H9 (cell line): Measurements from ENCODE around the gene RNF220. TPM values are rescaled to one million over a fixed set of nuclear protein-coding genes. Genes with fewer than 3 reads are reported as not detected.

Experiments used
- DNase-seq: peaks from one replicate; pipeline ENCODE4 v3.0.0-alpha.2; 2017
- H2AFZ ChIP-seq: one replicate; pipeline ENCODE4 v1.6.1; 2013; ENCODE audit warnings: mild to moderate bottlenecking, low read length, control low read depth, moderate library complexity
- H2AK5ac ChIP-seq: 2 replicates; pipeline ENCODE4 v1.6.1; 2013; ENCODE audit warnings: low read length, control low read depth, mixed read lengths; ENCODE audit not compliant: insufficient read length
- H2BK120ac ChIP-seq: one replicate; pipeline ENCODE4 v1.6.1; 2013; ENCODE audit warnings: low read depth, mild to moderate bottlenecking, low read length, control low read depth, inconsistent platforms; ENCODE audit not compliant: poor library complexity, severe bottlenecking
- H2BK12ac ChIP-seq: 2 replicates; pipeline ENCODE4 v1.6.1; 2013; ENCODE audit warnings: low read length, control low read depth, mixed read lengths, low read depth; ENCODE audit not compliant: insufficient read length
- H2BK15ac ChIP-seq: 2 replicates; pipeline ENCODE4 v1.6.1; 2013; ENCODE audit warnings: low read depth, low read length, control low read depth
- H2BK20ac ChIP-seq: one replicate; pipeline ENCODE4 v1.6.1; 2013; ENCODE audit warnings: low read depth, mild to moderate bottlenecking, low read length, control low read depth, inconsistent platforms; ENCODE audit not compliant: poor library complexity, severe bottlenecking
- H2BK5ac ChIP-seq: 2 replicates; pipeline ENCODE4 v1.6.1; 2013; ENCODE audit warnings: low read length, control low read depth, mixed read lengths; ENCODE audit not compliant: insufficient read length
- H3K14ac ChIP-seq: 2 replicates; pipeline ENCODE4 v1.6.1; 2013; ENCODE audit warnings: low read length, control low read depth; ENCODE audit not compliant: insufficient read depth
- H3K18ac ChIP-seq: 2 replicates; pipeline ENCODE4 v1.6.1; 2013; ENCODE audit warnings: low read depth, mild to moderate bottlenecking, mixed read lengths, low read length, control low read depth; ENCODE audit not compliant: insufficient read length
- H3K23ac ChIP-seq: 2 replicates; pipeline ENCODE4 v1.6.1; 2013; ENCODE audit warnings: low read length, control low read depth, mixed read lengths, low read depth; ENCODE audit not compliant: insufficient read length
- H3K23me2 ChIP-seq: 2 replicates; pipeline ENCODE4 v1.6.1; 2013; ENCODE audit warnings: low read depth, mild to moderate bottlenecking, mixed read lengths, low read length, control low read depth; ENCODE audit not compliant: insufficient read length, poor library complexity, severe bottlenecking
- H3K27ac ChIP-seq: 2 replicates; pipeline ENCODE4 v1.5.1; 2013; ENCODE audit warnings: low read length, control low read depth, mixed read lengths, low read depth; ENCODE audit not compliant: insufficient read length
- H3K27me3 ChIP-seq: 2 replicates; pipeline ENCODE4 v1.6.1; 2013; ENCODE audit warnings: low read length, control low read depth, inconsistent platforms; ENCODE audit not compliant: insufficient read depth
- H3K4ac ChIP-seq: 2 replicates; pipeline ENCODE4 v1.6.1; 2013; ENCODE audit warnings: low read depth, mild to moderate bottlenecking, control low read depth, inconsistent platforms, low read length, moderate library complexity
- H3K4me1 ChIP-seq: 2 replicates; pipeline ENCODE4 v1.6.1; 2013; ENCODE audit warnings: low read length, control low read depth, inconsistent platforms; ENCODE audit not compliant: insufficient read depth
- H3K4me2 ChIP-seq: 2 replicates; pipeline ENCODE4 v1.6.1; 2013; ENCODE audit warnings: low read length, control low read depth, mixed read lengths; ENCODE audit not compliant: insufficient read length, insufficient read depth
- H3K56ac ChIP-seq: 2 replicates; pipeline ENCODE4 v1.6.1; 2013; ENCODE audit warnings: low read depth, mild to moderate bottlenecking, mixed read lengths, low read length, control low read depth; ENCODE audit not compliant: insufficient read length
- H3K79me1 ChIP-seq: 2 replicates; pipeline ENCODE4 v1.6.1; 2013; ENCODE audit warnings: low read depth, mild to moderate bottlenecking, moderate library complexity, low read length, control low read depth, inconsistent platforms; ENCODE audit not compliant: insufficient read depth, poor library complexity, severe bottlenecking
- H3K79me2 ChIP-seq: 2 replicates; pipeline ENCODE4 v1.6.1; 2013; ENCODE audit warnings: low read length, control low read depth, inconsistent platforms; ENCODE audit not compliant: insufficient read depth
- H3K9ac ChIP-seq: 2 replicates; pipeline ENCODE4 v1.6.1; 2013; ENCODE audit warnings: low read length, control low read depth, mixed read lengths; ENCODE audit not compliant: insufficient read length; ENCODE audit errors: extremely low read depth
- H3K9me3 ChIP-seq: one replicate; pipeline ENCODE4 v1.6.1; 2013; ENCODE audit warnings: low read depth, low read length, inconsistent platforms; ENCODE audit not compliant: control insufficient read depth
- H3T11ph ChIP-seq: one replicate; pipeline ENCODE4 v1.6.1; 2013; ENCODE audit warnings: mild to moderate bottlenecking, low read length, control low read depth, inconsistent platforms
- H4K20me1 ChIP-seq: one replicate; pipeline ENCODE4 v1.6.1; 2013; ENCODE audit not compliant: control insufficient read depth, insufficient read length, insufficient read depth
- H4K5ac ChIP-seq: 2 replicates; pipeline ENCODE4 v1.6.1; 2013; ENCODE audit warnings: low read depth, mild to moderate bottlenecking, mixed read lengths, low read length, control low read depth; ENCODE audit not compliant: insufficient read length
- H4K8ac ChIP-seq: replicated peaks from 2 replicates; pipeline ENCODE4 v1.6.1; 2013; ENCODE audit warnings: low read length, control low read depth, mixed read lengths, low read depth; ENCODE audit not compliant: insufficient read length
- H4K91ac ChIP-seq: 2 replicates; pipeline ENCODE4 v1.6.1; 2013; ENCODE audit warnings: low read depth, mild to moderate bottlenecking, moderate library complexity, mixed read lengths, low read length, control low read depth; ENCODE audit not compliant: insufficient read length
- H3K27ac Mint-ChIP-seq, 3 experiments: 2 replicates in 2 of 3; 3 replicates in 1 of 3; pipeline ENCODE4 v1.8.0; 2020 to 2021; ENCODE audit warnings: mixed read lengths in 3 of 3, mild to moderate bottlenecking in 1 of 3, moderate library complexity in 1 of 3
- H3K27me3 Mint-ChIP-seq: 2 replicates; pipeline ENCODE4 v1.8.0; 2021; ENCODE audit warnings: low read depth, mild to moderate bottlenecking, moderate library complexity, mixed read lengths
- H3K36me3 Mint-ChIP-seq, 3 experiments: 2 replicates in 2 of 3; 3 replicates in 1 of 3; pipeline ENCODE4 v1.8.0; 2020 to 2021; ENCODE audit warnings: low read depth in 3 of 3, mixed read lengths in 3 of 3; ENCODE audit not compliant: insufficient read depth in 1 of 3
- H3K4me1 Mint-ChIP-seq, 2 experiments: 2 replicates each; pipeline ENCODE4 v1.8.0; 2020; ENCODE audit warnings: mixed read lengths in 2 of 2
- H3K4me3 Mint-ChIP-seq, 2 experiments: 2 replicates in 1 of 2; 3 replicates in 1 of 2; pipeline ENCODE4 v1.8.0; 2020 to 2021; ENCODE audit warnings: mild to moderate bottlenecking in 2 of 2, mixed read lengths in 2 of 2, moderate library complexity in 1 of 2
- H3K9me3 Mint-ChIP-seq, 2 experiments: 2 replicates in 1 of 2; 3 replicates in 1 of 2; pipeline ENCODE4 v1.8.0; 2020; ENCODE audit warnings: mild to moderate bottlenecking in 2 of 2, mixed read lengths in 2 of 2, moderate library complexity in 1 of 2
- CTCF ChIP-seq: fragments of 200-600 bp; sonication (generic); conservative IDR thresholded peaks from 3 replicates; pipeline ENCODE4 v1.8.0; 2021; ENCODE audit warnings: antibody characterized with exemption, mild to moderate bottlenecking
- WGBS: extraction: QIAGEN DNeasy Blood & Tissue Kit; methylation state at CpG from one replicate; pipeline ENCODE4 v1.1.7; 2013; ENCODE audit warnings: missing lambda C conversion rate, low lambda C conversion rate, mixed read lengths; ENCODE audit not compliant: insufficient read length; ENCODE audit errors: extremely low coverage; 5-methylcytosine and 5-hydroxymethylcytosine counted together
- total RNA-seq: library from RNA; stranded (reverse); gene quantifications from 2 replicates; pipeline ENCODE4 v1.2.1, GENCODE V29; 2021

The RNF220 gene
- total RNA-seq, 1 experiment from 2014 or later, result 109 TPM

- Histone ChIP-seq H3K79me2 (no peaks in the 10 kb centered on the region), H2BK5ac (no peak overlapping the region), H3K4ac (no peak overlapping the region), H3K56ac (no peak overlapping the region), H3K18ac (no peak overlapping the region), H3K4me2 (no peak overlapping the region), H2AFZ (no peak overlapping the region), H4K91ac (no peak overlapping the region), H2BK20ac (no peak overlapping the region), H3K27me3 (no peaks in the 10 kb centered on the region), H3K79me1 (no peaks in the 10 kb centered on the region), H3K23me2 (peaks cover 6% of the 10 kb centered on the region), H2AK5ac (no peak overlapping the region), H3K27ac (no peak overlapping the region), H3K9ac (no peak overlapping the region), H2BK15ac (no peak overlapping the region), H4K8ac (no peak overlapping the region), H2BK12ac (no peak overlapping the region), H3K4me1 (peaks cover 11% of the 10 kb centered on the region; the same call in 1 of the 2 replicates), H4K20me1 (no peaks in the 10 kb centered on the region), H3K14ac (no peak overlapping the region), H3K23ac (no peak overlapping the region), H3K9me3 (no peaks in the 10 kb centered on the region), H3T11ph (no peak overlapping the region), H2BK120ac (no peak overlapping the region), H4K5ac (no peak overlapping the region)
- H3K27ac Mint-ChIP-seq, result no peak overlapping the region
- no peaks in the 10 kb centered on the region for H3K9me3 Mint-ChIP-seq
- no peaks in the 10 kb centered on the region for H3K36me3 Mint-ChIP-seq
- TF ChIP-seq CTCF, result no peak
- no peak for DNase-seq
- peaks cover 16% of the 10 kb centered on the region for H3K27me3 Mint-ChIP-seq
- no CpG with 5 or more reads among the region's 4 CpGs for WGBS
- no peak overlapping the region for H3K4me3 Mint-ChIP-seq
- H3K4me1 Mint-ChIP-seq, result peaks cover 16 to 18% of the 10 kb centered on the region in 2 experiments
Measured at GRCh38 chr1:44526295-44527073, 121.4 kb downstream of the RNF220 start.
